WTC11 (cell line): ENCODE results near the gene C3orf33.

Experiments used
- ELF4 ChIP-seq: sonication (generic); formaldehyde crosslinking; IDR thresholded peaks from 2 replicates; pipeline ENCODE4 v1.8.1; 2022; ENCODE audit warnings: low read depth, mild to moderate bottlenecking, moderate library complexity, missing genetic modification reagents
- IRF2 ChIP-seq: sonication (generic); formaldehyde crosslinking; IDR thresholded peaks from 2 replicates; pipeline ENCODE4 v1.8.0; 2022; ENCODE audit warnings: low read depth, missing genetic modification reagents, borderline replicate concordance
- JUN ChIP-seq: sonication (generic); formaldehyde crosslinking; IDR thresholded peaks from 2 replicates; pipeline ENCODE4 v1.8.0; 2023; ENCODE audit warnings: mild to moderate bottlenecking, missing genetic modification reagents
- MYBL2 ChIP-seq: sonication (generic); formaldehyde crosslinking; IDR thresholded peaks from 2 replicates; pipeline ENCODE4 v1.8.1; 2023; ENCODE audit warnings: mild to moderate bottlenecking, moderate library complexity, missing genetic modification reagents
- NR1H2 ChIP-seq: sonication (generic); formaldehyde crosslinking; IDR thresholded peaks from 2 replicates; pipeline ENCODE4 v1.9.0; 2021; ENCODE audit warnings: mild to moderate bottlenecking, moderate library complexity, missing genetic modification reagents
- NR3C1 ChIP-seq: sonication (generic); formaldehyde crosslinking; conservative IDR thresholded peaks from 2 replicates; pipeline ENCODE4 v1.8.1; 2023; ENCODE audit warnings: low read depth, mild to moderate bottlenecking, missing genetic modification reagents
- SMAD3 ChIP-seq: sonication (generic); formaldehyde crosslinking; IDR thresholded peaks from 2 replicates; pipeline ENCODE4 v1.8.0; 2022; ENCODE audit warnings: missing genetic modification reagents, mild to moderate bottlenecking, borderline replicate concordance
- ZNF219 ChIP-seq: sonication (generic); formaldehyde crosslinking; IDR thresholded peaks from 2 replicates; pipeline ENCODE4 v1.8.0; 2023; ENCODE audit warnings: missing genetic modification reagents, mild to moderate bottlenecking, borderline replicate concordance
- ZNF396 ChIP-seq: fragments of 250-450 bp; sonication (Bioruptor Pico); IDR thresholded peaks from 2 replicates; pipeline ENCODE4 v1.8.0; 2021; ENCODE audit warnings: mild to moderate bottlenecking, moderate library complexity, borderline replicate concordance
- TF ChIP-seq, protein P1 (sequence below): fragments of 200-600 bp; IDR thresholded peaks from 2 replicates; pipeline ENCODE4 v1.8.0; 2022; ENCODE audit warnings: antibody characterized with exemption
- TF ChIP-seq, protein P2 (sequence below): sonication (generic); formaldehyde crosslinking; IDR thresholded peaks from 2 replicates; pipeline ENCODE4 v1.8.1; 2023; ENCODE audit warnings: mild to moderate bottlenecking, missing genetic modification reagents, moderate library complexity

DNA sequence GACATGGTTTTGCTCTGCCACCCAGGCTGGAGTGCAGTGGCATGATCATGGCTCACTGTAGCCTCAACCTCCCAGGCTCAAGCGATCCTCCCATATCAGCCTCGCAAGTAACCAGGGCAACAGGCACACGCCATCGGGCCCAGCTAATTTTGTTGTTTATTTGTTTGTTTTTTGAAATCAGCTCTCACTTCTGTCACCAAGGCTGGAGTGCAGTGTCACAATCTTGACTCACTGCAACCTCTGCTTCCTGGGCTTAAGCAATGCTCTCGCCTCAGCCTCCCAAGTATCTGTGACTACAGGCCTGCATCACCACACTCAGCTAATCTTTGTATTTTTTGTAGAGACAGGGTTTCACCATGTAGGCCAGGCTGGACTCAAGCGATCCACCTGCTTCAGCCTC is 35.0 kb downstream of the C3orf33 start:
- TF ChIP-seq, protein P1, sequence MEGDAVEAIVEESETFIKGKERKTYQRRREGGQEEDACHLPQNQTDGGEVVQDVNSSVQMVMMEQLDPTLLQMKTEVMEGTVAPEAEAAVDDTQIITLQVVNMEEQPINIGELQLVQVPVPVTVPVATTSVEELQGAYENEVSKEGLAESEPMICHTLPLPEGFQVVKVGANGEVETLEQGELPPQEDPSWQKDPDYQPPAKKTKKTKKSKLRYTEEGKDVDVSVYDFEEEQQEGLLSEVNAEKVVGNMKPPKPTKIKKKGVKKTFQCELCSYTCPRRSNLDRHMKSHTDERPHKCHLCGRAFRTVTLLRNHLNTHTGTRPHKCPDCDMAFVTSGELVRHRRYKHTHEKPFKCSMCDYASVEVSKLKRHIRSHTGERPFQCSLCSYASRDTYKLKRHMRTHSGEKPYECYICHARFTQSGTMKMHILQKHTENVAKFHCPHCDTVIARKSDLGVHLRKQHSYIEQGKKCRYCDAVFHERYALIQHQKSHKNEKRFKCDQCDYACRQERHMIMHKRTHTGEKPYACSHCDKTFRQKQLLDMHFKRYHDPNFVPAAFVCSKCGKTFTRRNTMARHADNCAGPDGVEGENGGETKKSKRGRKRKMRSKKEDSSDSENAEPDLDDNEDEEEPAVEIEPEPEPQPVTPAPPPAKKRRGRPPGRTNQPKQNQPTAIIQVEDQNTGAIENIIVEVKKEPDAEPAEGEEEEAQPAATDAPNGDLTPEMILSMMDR, result no peak
- no peak for TF ChIP-seq IRF2 (CRISPR knock-in tag)
- TF ChIP-seq NR3C1, result no peak
- no peak for TF ChIP-seq ELF4 (CRISPR knock-in tag)
- TF ChIP-seq JUN (CRISPR knock-in tag), result no peak
- no peak for TF ChIP-seq ZNF396 (CRISPR knock-in tag)
- TF ChIP-seq ZNF219, result no peak
- TF ChIP-seq, protein P2, sequence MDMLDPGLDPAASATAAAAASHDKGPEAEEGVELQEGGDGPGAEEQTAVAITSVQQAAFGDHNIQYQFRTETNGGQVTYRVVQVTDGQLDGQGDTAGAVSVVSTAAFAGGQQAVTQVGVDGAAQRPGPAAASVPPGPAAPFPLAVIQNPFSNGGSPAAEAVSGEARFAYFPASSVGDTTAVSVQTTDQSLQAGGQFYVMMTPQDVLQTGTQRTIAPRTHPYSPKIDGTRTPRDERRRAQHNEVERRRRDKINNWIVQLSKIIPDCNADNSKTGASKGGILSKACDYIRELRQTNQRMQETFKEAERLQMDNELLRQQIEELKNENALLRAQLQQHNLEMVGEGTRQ (CRISPR knock-in tag), result no peak
- TF ChIP-seq MYBL2 (CRISPR knock-in tag), result no peak
- no peak for TF ChIP-seq SMAD3 (CRISPR knock-in tag)
- TF ChIP-seq NR1H2 (CRISPR knock-in tag), result no peak
